Tibial nerve (tissue), 3 donors: Measurements from ENCODE around the gene USP8.

Source experiments
- EP300 ChIP-seq, 2 donors: sonication (generic); formaldehyde crosslinking; IDR thresholded peaks; one replicate each; pipeline ENCODE4 v1.6.1; 2017; ENCODE audit warnings: antibody characterized with exemption in 2 of 2, mild to moderate bottlenecking in 1 of 2
- POLR2A ChIP-seq, 2 donors: fragments of 450-650 bp; IDR thresholded peaks; one replicate each; pipeline ENCODE4 v1.6.1; 2017; ENCODE audit warnings: antibody characterized with exemption in 2 of 2, mild to moderate bottlenecking in 2 of 2, moderate library complexity in 2 of 2

GRCh38 chr15:50426428-50426827 is 2.2 kb downstream of the USP8 start:
- no peak for TF ChIP-seq POLR2A (IDR thresholded peaks at IDR 0.05)
- no peak for TF ChIP-seq EP300 (IDR thresholded peaks at IDR 0.05)
